ENCODE measurements around the gene LHFPL6.

The LHFPL6 gene

DNA sequence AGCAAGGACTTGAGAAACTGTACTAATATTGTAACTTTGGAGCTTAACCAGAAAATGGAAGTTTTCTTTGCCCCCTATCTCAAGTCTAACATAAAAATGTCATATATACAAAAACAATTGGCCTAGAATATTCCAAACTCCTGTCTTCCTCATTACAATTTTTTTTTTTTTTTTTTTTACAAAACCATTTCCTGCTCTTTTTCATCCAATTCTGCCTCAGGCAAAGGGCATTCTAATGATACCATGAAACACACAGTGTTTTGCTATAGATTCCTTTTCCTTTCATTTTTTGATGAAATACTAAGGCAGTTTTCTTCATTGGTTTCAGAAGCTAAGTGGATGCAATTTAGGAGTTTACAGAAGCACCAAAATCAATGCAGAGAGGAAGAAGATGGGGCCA is 119.7 kb downstream of the LHFPL6 start:
- H3K9me3 ChIP-seq (replicated peaks; ENCODE audit: insufficient read depth, low read length), result no peaks in the 10 kb centered on the region
- H3K27me3 ChIP-seq (replicated peaks; ENCODE audit: insufficient read depth, low read length), result no peaks in the 10 kb centered on the region
- H2AFZ ChIP-seq (ENCODE audit: low read length), result no peak overlapping the region
- no peaks in the 10 kb centered on the region for H3K4me1 ChIP-seq (ENCODE audit: low read length)
- DNase-seq, result no peak
- H3K4me2 ChIP-seq (ENCODE audit: low read depth, low read length), result no peak overlapping the region
- H3K27ac ChIP-seq (ENCODE audit: low read length), result no peak overlapping the region
- no peak overlapping the region for H3K4me3 ChIP-seq (ENCODE audit: low read length)
- H3K9ac ChIP-seq (ENCODE audit: low read length), result no peak overlapping the region
- H4K20me1 ChIP-seq (ENCODE audit: insufficient read depth, low read length), result no peaks in the 10 kb centered on the region
- H3F3A ChIP-seq (ENCODE audit: insufficient read depth, low read length), result no peaks in the 10 kb centered on the region
- no peaks in the 10 kb centered on the region for H3K9me2 ChIP-seq (replicated peaks; ENCODE audit: insufficient read depth, low read length)
- no peaks in the 10 kb centered on the region for H3K79me2 ChIP-seq (ENCODE audit: low read length)
- TF ChIP-seq EZH2 (optimal IDR thresholded peaks at IDR 0.05; ENCODE audit: low read depth, low read length), result no peak
- no peaks in the 10 kb centered on the region for H3K36me3 ChIP-seq (replicated peaks; ENCODE audit: insufficient read depth, low read length)

GRCh38 chr13:39481491-39481890 is 121.5 kb downstream of the LHFPL6 start:
- no peak overlapping the region for H3K4me3 ChIP-seq (ENCODE audit: low read length)
- TF ChIP-seq EZH2phosphoT487 (IDR thresholded peaks at IDR 0.05; ENCODE audit: low read length) (no peak), EZH2 (optimal IDR thresholded peaks at IDR 0.05; ENCODE audit: low read depth, low read length) (no peak)
- TF ChIP-seq, protein P1, sequence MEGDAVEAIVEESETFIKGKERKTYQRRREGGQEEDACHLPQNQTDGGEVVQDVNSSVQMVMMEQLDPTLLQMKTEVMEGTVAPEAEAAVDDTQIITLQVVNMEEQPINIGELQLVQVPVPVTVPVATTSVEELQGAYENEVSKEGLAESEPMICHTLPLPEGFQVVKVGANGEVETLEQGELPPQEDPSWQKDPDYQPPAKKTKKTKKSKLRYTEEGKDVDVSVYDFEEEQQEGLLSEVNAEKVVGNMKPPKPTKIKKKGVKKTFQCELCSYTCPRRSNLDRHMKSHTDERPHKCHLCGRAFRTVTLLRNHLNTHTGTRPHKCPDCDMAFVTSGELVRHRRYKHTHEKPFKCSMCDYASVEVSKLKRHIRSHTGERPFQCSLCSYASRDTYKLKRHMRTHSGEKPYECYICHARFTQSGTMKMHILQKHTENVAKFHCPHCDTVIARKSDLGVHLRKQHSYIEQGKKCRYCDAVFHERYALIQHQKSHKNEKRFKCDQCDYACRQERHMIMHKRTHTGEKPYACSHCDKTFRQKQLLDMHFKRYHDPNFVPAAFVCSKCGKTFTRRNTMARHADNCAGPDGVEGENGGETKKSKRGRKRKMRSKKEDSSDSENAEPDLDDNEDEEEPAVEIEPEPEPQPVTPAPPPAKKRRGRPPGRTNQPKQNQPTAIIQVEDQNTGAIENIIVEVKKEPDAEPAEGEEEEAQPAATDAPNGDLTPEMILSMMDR (IDR thresholded peaks at IDR 0.05; ENCODE audit: low read length), result no peak

DNA sequence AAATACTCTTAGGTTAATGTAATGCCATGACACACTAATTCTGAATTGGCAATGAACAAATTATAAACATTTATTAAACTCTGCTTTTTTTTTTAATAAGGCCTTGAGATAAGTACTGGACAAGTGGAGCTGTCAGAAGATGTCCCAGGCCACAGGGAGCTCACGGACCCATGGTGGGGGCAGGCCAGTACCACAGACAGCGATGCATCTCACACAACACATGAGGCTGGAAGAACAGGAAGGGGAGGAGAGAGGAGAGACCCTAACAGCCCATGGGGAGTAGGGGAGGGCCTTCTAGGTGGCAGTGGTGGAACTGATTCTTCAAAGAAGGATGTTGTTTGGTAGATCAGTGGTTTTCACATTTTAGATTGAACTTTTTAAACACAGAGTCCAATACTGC is 128.4 kb downstream of the LHFPL6 start:
- Histone ChIP-seq H3K4me2 (ENCODE audit: low read depth, low read length) (no peak overlapping the region), H3K9ac (ENCODE audit: low read length) (no peak overlapping the region), H3F3A (ENCODE audit: insufficient read depth, low read length) (no peaks in the 10 kb centered on the region), H2AFZ (ENCODE audit: low read length) (no peak overlapping the region), H4K20me1 (ENCODE audit: insufficient read depth, low read length) (no peaks in the 10 kb centered on the region), H3K4me3 (ENCODE audit: low read length) (no peak overlapping the region), H3K9me2 (replicated peaks; ENCODE audit: insufficient read depth, low read length) (no peaks in the 10 kb centered on the region), H3K9me3 (replicated peaks; ENCODE audit: insufficient read depth, low read length) (no peaks in the 10 kb centered on the region), H3K27me3 (replicated peaks; ENCODE audit: insufficient read depth, low read length) (no peaks in the 10 kb centered on the region), H3K4me1 (ENCODE audit: low read length) (no peaks in the 10 kb centered on the region), H3K36me3 (replicated peaks; ENCODE audit: insufficient read depth, low read length) (no peaks in the 10 kb centered on the region), H3K27ac (ENCODE audit: low read length) (no peak overlapping the region), H3K79me2 (ENCODE audit: low read length) (no peaks in the 10 kb centered on the region)
- DNase-seq, result no peak
- no peak for TF ChIP-seq EZH2phosphoT487 (IDR thresholded peaks at IDR 0.05; ENCODE audit: low read length)
- TF ChIP-seq, protein P1 (IDR thresholded peaks at IDR 0.05; ENCODE audit: low read length), result no peak
- no peak for TF ChIP-seq EZH2 (optimal IDR thresholded peaks at IDR 0.05; ENCODE audit: low read depth, low read length)

More at GRCh38 chr13:39481491-39481890, 121.5 kb downstream of the LHFPL6 start:
- no peak overlapping the region for H3K27ac ChIP-seq (ENCODE audit: low read length)
- H3K36me3 ChIP-seq (replicated peaks; ENCODE audit: insufficient read depth, low read length), result no peaks in the 10 kb centered on the region
- no peak overlapping the region for H3K9ac ChIP-seq (ENCODE audit: low read length)
- H3K4me1 ChIP-seq (ENCODE audit: low read length), result no peaks in the 10 kb centered on the region
- no peaks in the 10 kb centered on the region for H3K79me2 ChIP-seq (ENCODE audit: low read length)
- no peaks in the 10 kb centered on the region for H3F3A ChIP-seq (ENCODE audit: insufficient read depth, low read length)
- no peak for DNase-seq
- H3K9me2 ChIP-seq (replicated peaks; ENCODE audit: insufficient read depth, low read length), result no peaks in the 10 kb centered on the region
- H3K9me3 ChIP-seq (replicated peaks; ENCODE audit: insufficient read depth, low read length), result no peaks in the 10 kb centered on the region
- no peaks in the 10 kb centered on the region for H3K27me3 ChIP-seq (replicated peaks; ENCODE audit: insufficient read depth, low read length)
- no peak overlapping the region for H2AFZ ChIP-seq (ENCODE audit: low read length)
- H3K4me2 ChIP-seq (ENCODE audit: low read depth, low read length), result no peak overlapping the region
- H4K20me1 ChIP-seq (ENCODE audit: insufficient read depth, low read length), result no peaks in the 10 kb centered on the region

DNA sequence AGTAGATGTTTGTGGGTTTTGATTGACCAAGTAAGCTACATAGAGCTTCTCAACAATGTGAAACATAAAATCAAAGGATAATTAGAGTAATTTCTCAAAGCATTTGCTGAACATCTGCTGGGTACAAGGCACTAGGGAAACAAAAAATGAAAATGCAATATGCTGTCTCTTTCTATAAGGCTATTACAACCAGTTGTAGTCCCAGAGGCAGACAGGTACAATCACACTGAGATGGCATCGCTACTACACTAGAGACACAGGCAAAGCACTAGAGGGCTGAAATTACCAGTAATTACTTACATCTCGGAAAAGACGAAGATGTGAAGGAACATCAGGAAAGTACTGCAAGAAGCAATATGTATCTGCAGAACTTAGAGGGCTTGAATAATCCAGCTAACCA is 133.3 kb downstream of the LHFPL6 start:
- H3K4me3 ChIP-seq (ENCODE audit: low read length), result no peak overlapping the region
- no peak overlapping the region for H3K4me2 ChIP-seq (ENCODE audit: low read depth, low read length)
- no peaks in the 10 kb centered on the region for H3K9me3 ChIP-seq (replicated peaks; ENCODE audit: insufficient read depth, low read length)
- no peaks in the 10 kb centered on the region for H3F3A ChIP-seq (ENCODE audit: insufficient read depth, low read length)
- H4K20me1 ChIP-seq (ENCODE audit: insufficient read depth, low read length), result no peaks in the 10 kb centered on the region
- no peaks in the 10 kb centered on the region for H3K4me1 ChIP-seq (ENCODE audit: low read length)
- H3K9ac ChIP-seq (ENCODE audit: low read length), result no peak overlapping the region
- no peak for DNase-seq
- H3K27ac ChIP-seq (ENCODE audit: low read length), result no peak overlapping the region
- H3K27me3 ChIP-seq (replicated peaks; ENCODE audit: insufficient read depth, low read length), result no peaks in the 10 kb centered on the region
- TF ChIP-seq EZH2phosphoT487 (IDR thresholded peaks at IDR 0.05; ENCODE audit: low read length) (no peak), EZH2 (optimal IDR thresholded peaks at IDR 0.05; ENCODE audit: low read depth, low read length) (no peak)
- TF ChIP-seq, protein P1 (IDR thresholded peaks at IDR 0.05; ENCODE audit: low read length), result no peak
- H2AFZ ChIP-seq (ENCODE audit: low read length), result no peak overlapping the region
- H3K36me3 ChIP-seq (replicated peaks; ENCODE audit: insufficient read depth, low read length), result no peaks in the 10 kb centered on the region
- H3K79me2 ChIP-seq (ENCODE audit: low read length), result no peaks in the 10 kb centered on the region
- H3K9me2 ChIP-seq (replicated peaks; ENCODE audit: insufficient read depth, low read length), result no peaks in the 10 kb centered on the region

Measured in MM.1S (cell line).